BLaER1 (cell line): ENCODE results near the gene NDUFB5.
"Not testable (repeated sequence)": the region's sequence is repeated elsewhere in the genome, so short reads cannot be mapped to it uniquely, and the experiment has no call there.

Source experiments
- H3K27ac ChIP-seq: shearing (Covaris generic); formaldehyde crosslinking; 2 replicates; pipeline ENCODE4 v1.8.1; 2022
- H3K27me3 ChIP-seq: shearing (Covaris generic); formaldehyde crosslinking; 2 replicates; pipeline ENCODE4 v1.8.1; 2022
- H3K36me3 ChIP-seq: shearing (Covaris generic); formaldehyde crosslinking; 2 replicates; pipeline ENCODE4 v1.8.1; 2022
- H3K4me1 ChIP-seq: shearing (Covaris generic); formaldehyde crosslinking; 2 replicates; pipeline ENCODE4 v1.8.1; 2022
- H3K4me2 ChIP-seq: shearing (Covaris generic); formaldehyde crosslinking; 2 replicates; pipeline ENCODE4 v1.8.1; 2022
- H3K4me3 ChIP-seq: shearing (Covaris generic); formaldehyde crosslinking; 2 replicates; pipeline ENCODE4 v1.8.1; 2022
- H3K9ac ChIP-seq: shearing (Covaris generic); formaldehyde crosslinking; 2 replicates; pipeline ENCODE4 v1.8.1; 2022
- H3K9me3 ChIP-seq: shearing (Covaris generic); formaldehyde crosslinking; 2 replicates; pipeline ENCODE4 v1.8.1; 2022
- H4K20me1 ChIP-seq: shearing (Covaris generic); formaldehyde crosslinking; 2 replicates; pipeline ENCODE4 v1.8.1; 2022
- Cebpa-rat ChIP-seq: shearing (Covaris generic); IDR thresholded peaks from 2 replicates; pipeline ENCODE4 v1.8.1; 2022

Gene NDUFB5

DNA sequence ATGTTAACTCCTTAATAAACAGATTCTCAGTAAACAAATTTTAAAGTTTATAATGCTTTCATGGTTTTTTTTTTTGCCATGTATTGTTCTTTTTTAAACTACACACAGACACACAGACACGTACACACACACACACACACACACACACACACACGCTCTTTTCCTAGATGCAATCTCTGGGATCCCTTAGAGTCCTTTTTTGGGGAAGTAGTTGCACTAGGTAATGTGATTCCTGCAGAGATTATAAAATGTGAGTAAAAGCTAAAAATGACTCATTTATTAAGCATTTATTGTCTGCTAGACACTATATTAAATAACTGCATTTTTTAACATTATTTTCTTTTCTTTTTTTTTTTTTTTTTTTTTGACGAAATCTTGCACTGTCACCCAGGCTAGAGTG, 19.9 kb downstream of the NDUFB5 start:
- H3K27ac ChIP-seq, result no peak overlapping the region
- H3K4me2 ChIP-seq, result no peak overlapping the region
- no peak overlapping the region for H3K9ac ChIP-seq
- no peaks in the 10 kb centered on the region for H3K27me3 ChIP-seq
- no peak overlapping the region for H3K4me3 ChIP-seq
- peaks cover 57% of the 10 kb centered on the region for H3K36me3 ChIP-seq
- no peaks in the 10 kb centered on the region for H3K9me3 ChIP-seq
- no peaks in the 10 kb centered on the region for H3K4me1 ChIP-seq
- H4K20me1 ChIP-seq, result no peaks in the 10 kb centered on the region
- no peak for TF ChIP-seq Cebpa-rat

- Histone ChIP-seq H3K9me3 (no peaks in the 10 kb centered on the region), H3K4me3 (no peak overlapping the region), H3K4me1 (no peaks in the 10 kb centered on the region), H3K9ac (no peak overlapping the region), H3K36me3 (peaks cover 5% of the 10 kb centered on the region; the same call in 1 of the 2 replicates), H3K27ac (no peak overlapping the region), H3K4me2 (no peak overlapping the region), H4K20me1 (no peaks in the 10 kb centered on the region), H3K27me3 (no peaks in the 10 kb centered on the region)
- no peak for TF ChIP-seq Cebpa-rat
Measured at GRCh38 chr3:179630753-179631451, 26.3 kb downstream of the NDUFB5 start.

DNA sequence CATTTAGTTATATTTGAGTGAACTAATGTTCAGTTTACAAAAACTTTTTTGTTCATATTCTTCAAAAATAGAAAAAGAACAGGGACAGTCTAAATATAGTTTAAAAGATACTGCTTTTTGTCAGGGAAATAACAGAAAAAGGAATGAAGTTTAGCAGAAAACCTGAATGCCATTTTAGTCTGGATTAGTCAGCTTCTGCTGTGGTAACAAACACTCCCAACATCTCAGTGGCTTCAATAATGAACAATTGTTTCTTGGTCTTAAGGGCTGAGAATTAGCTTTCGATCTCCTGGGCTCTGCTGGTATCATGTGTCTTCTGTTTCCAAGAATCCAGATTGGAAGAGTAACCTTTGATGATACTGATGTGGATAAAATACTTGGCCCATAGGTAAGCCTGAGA, 35.9 kb downstream of the NDUFB5 start:
- TF ChIP-seq Cebpa-rat, result no peak
- no peaks in the 10 kb centered on the region for H3K36me3 ChIP-seq
- no peaks in the 10 kb centered on the region for H3K9me3 ChIP-seq
- H3K4me3 ChIP-seq, result no peak overlapping the region
- no peaks in the 10 kb centered on the region for H3K27me3 ChIP-seq
- H3K4me2 ChIP-seq, result no peak overlapping the region
- no peaks in the 10 kb centered on the region for H4K20me1 ChIP-seq
- H3K9ac ChIP-seq, result no peak overlapping the region
- no peak overlapping the region for H3K27ac ChIP-seq
- H3K4me1 ChIP-seq, result no peaks in the 10 kb centered on the region

DNA sequence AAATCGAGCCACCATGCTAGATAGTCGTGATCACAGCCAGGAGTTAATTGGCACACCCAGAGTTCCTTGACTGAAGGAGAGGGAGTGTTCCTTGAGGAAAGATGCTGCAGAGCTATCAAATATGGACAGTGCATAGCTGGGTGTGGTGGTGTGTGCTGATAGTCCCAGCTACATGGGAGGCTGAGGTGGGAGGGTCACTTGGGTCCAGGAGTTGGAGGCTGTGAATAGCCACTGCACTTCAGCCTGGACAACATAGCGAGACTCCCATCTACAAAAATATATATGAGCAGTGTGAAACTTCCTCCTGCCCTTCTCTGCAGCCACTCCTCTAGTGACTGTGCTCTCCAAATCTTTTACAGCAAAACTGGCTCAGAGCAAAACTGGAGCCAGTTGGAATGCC, 38.3 kb downstream of the NDUFB5 start:
- no peak overlapping the region for H3K27ac ChIP-seq

DNA sequence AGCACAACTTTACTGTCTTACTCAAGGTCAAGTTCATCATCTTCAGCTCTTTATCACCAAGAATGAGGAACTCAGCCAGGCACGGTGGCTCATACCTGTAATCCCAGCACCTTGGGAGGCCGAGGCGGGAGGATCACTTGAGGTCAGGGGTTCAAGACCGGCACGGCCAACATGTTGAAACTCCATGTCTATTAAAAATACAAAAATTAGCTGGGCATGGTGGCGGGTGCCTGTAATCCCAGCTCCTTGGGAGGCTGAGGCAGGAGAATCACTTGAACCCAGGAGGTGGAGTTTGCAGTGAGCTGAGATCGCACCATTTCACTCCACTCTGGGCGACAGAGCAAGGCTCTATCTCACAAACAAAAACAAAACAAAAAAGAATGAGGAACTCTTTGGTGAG, 39.2 kb downstream of the NDUFB5 start:
- not testable (repeated sequence) for H3K36me3 ChIP-seq, H3K9me3 ChIP-seq, H3K4me1 ChIP-seq, H4K20me1 ChIP-seq, H3K4me2 ChIP-seq, H3K27ac ChIP-seq, H3K27me3 ChIP-seq, H3K9ac ChIP-seq, H3K4me3 ChIP-seq

More for the DNA sequence above, 38.3 kb downstream of the NDUFB5 start:
- TF ChIP-seq Cebpa-rat, result no peak
- H3K9ac ChIP-seq, result no peak overlapping the region
- H4K20me1 ChIP-seq, result no peaks in the 10 kb centered on the region
- H3K9me3 ChIP-seq, result no peaks in the 10 kb centered on the region
- no peak overlapping the region for H3K4me2 ChIP-seq
- no peaks in the 10 kb centered on the region for H3K4me1 ChIP-seq
- no peaks in the 10 kb centered on the region for H3K36me3 ChIP-seq
- H3K27me3 ChIP-seq, result no peaks in the 10 kb centered on the region
- no peak overlapping the region for H3K4me3 ChIP-seq

DNA sequence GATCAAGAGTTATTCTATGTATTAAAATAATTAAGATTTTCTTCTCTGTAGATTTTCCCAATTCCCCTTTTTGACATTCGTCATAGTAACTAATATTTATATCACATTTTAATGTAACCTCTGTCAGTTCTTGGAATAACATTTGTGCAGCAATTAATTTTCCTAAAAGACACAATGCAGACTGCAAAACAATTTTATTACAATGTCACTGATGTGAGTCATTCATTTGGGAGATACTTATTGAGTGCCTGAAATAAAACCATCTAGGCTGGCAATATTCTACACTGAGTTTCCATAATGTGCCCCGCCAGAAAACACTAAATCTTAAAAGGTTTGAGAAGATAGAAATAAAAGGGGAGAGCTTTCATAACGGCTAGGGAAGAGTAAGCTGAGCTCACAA, 41.6 kb downstream of the NDUFB5 start:
- Histone ChIP-seq H3K4me1 (no peaks in the 10 kb centered on the region), H3K9ac (no peak overlapping the region), H3K4me3 (no peak overlapping the region), H3K4me2 (no peak overlapping the region), H3K9me3 (no peaks in the 10 kb centered on the region), H4K20me1 (no peaks in the 10 kb centered on the region), H3K27ac (no peak overlapping the region), H3K27me3 (no peaks in the 10 kb centered on the region), H3K36me3 (no peaks in the 10 kb centered on the region)
- no peak for TF ChIP-seq Cebpa-rat

DNA sequence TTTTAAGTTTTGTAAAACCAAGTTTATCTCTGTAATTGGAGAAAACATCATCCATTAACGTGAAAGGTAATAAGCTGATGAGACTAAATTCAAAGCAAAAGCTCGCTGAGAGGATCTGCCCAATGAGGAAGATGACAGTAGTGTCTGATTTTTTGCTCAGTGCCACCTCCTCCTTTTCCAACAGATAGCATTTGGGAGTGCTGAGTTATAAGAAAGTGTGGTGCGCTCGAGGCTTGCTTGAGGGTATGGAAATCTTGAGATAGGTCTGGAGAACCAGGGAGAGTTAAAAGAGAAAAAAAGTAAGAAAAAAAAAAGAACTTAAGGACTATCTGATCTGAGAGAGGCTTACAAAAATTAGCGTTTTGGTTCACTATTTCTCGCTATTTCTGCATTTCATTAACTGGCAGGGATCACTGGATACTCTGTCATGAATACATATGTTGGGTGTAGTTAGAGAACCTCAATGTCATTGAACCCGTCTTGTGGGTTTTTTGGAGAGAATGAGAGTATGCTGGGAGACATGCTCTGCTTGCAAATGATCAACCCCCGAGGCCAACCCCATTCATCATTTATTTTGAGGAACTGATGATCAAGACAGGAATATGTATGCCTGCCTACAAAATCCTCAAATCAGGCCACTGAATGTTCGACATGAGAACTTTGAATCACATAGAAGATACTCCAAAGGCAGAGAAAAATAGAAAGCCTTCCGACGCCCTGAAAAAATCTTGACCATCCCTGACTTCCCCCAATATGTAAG, 47.3 kb downstream of the NDUFB5 start:
- H3K4me3 ChIP-seq, result peak overlapping the region; percentile 90
- no peak for TF ChIP-seq Cebpa-rat
- peak overlapping the region; percentile 96 for H3K9ac ChIP-seq
- H3K4me2 ChIP-seq, result peak overlapping the region; percentile 89
- H3K36me3 ChIP-seq, result peaks cover 13% of the 10 kb centered on the region
- H4K20me1 ChIP-seq, result peaks cover 28% of the 10 kb centered on the region
- H3K9me3 ChIP-seq, result no peaks in the 10 kb centered on the region
- peaks cover 26% of the 10 kb centered on the region for H3K4me1 ChIP-seq
- peak overlapping the region; percentile 96 for H3K27ac ChIP-seq
- H3K27me3 ChIP-seq, result no peaks in the 10 kb centered on the region

DNA sequence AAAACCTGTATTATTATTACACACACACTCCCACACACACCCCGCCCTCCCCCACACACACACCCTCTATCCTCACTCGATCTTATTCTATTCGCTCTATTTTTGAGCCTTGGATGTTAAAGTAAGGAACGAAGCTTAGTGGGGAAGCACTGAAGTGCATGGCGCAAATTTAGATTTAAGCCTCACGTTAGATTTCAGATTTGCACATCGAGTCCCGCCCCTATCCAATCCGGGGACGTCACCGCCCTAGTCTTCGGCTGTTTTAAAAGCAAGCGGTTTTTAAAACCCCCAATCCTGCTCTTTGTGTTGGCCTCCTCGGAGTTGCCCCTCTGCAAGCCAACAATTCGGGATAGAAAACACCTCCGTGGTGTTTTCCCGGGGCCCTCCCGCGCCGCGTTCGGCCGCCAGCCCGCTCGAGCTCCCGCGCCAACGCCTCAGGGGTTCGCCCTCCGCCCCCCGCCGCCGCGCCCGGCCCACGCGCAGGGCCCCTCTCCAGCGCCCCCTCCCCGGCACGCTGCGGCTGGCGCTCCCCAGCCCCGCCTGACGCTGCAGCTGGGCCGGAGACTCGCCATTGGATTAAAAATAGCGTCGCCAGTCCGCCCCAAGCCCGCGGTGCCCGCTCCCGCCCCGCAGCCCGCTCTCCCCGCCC, 48.0 kb downstream of the NDUFB5 start, which contains the start of gene USP13:
TSS of gene USP13 (plus strand) at position 594 of the 649 bp plus-strand sequence. CDS start 186 bp downstream, outside the sequence.
- H3K9me3 ChIP-seq, result no peaks in the 10 kb centered on the region
- peaks cover 16% of the 10 kb centered on the region for H3K36me3 ChIP-seq
- peak within 1 kb of the TSS; percentile 96 for H3K27ac ChIP-seq
- H3K9ac ChIP-seq, result peak within 1 kb of the TSS; percentile 96
- H3K27me3 ChIP-seq, result no peaks in the 10 kb centered on the region
- H3K4me2 ChIP-seq, result peak within 1 kb of the TSS; percentile 89
- peaks cover 26% of the 10 kb centered on the region for H3K4me1 ChIP-seq
- peaks cover 36% of the 10 kb centered on the region for H4K20me1 ChIP-seq
- peak within 1 kb of the TSS; percentile 90 for H3K4me3 ChIP-seq
- TF ChIP-seq Cebpa-rat, result no peak

GRCh38 chr3:179653096-179653797, 48.7 kb downstream of the NDUFB5 start:
- Histone ChIP-seq H3K27me3 (no peaks in the 10 kb centered on the region), H3K4me3 (peak overlapping the region; percentile 90), H3K9me3 (no peaks in the 10 kb centered on the region), H3K4me2 (peak overlapping the region; percentile 89), H3K27ac (peak overlapping the region; percentile 96), H3K4me1 (peaks cover 33% of the 10 kb centered on the region), H3K36me3 (peaks cover 22% of the 10 kb centered on the region), H4K20me1 (peaks cover 42% of the 10 kb centered on the region), H3K9ac (peak overlapping the region; percentile 96)
- TF ChIP-seq Cebpa-rat, result no peak
